ENCODE data around the gene GPR17.

GPR17 gene

GRCh38 chr2:127700527-127701192 lies 54.7 kb downstream of the GPR17 start:
- DNase-seq, result no peak

DNA sequence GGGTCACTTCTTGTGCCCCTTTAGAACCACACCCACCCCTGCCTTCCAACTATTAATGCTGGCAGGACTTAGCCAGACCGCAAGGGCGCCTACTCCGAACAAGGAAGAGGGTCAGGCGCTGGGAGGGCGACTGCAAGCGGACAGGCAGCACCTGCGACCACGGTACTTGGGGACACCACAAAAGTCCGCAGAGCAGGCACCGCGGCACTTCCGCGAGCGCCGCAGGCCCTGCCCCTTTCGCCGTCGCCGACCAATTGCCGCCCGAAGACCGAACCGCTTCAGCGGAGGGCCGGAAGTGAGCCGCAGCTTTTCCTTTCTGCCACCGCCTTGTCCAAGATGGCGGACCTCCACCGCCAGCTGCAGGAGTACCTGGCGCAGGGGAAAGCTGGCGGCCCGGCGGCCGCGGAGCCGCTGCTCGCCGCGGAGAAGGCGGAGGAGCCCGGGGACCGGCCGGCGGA lies 55.3 kb downstream of the GPR17 start, which contains the start of gene SFT2D3:
SFT2D3 (plus strand) TSS at position 305 of the 458 bp plus-strand sequence; CDS start at position 337, 32 bp downstream.
- peak; percentile 89 for DNase-seq

DNA sequence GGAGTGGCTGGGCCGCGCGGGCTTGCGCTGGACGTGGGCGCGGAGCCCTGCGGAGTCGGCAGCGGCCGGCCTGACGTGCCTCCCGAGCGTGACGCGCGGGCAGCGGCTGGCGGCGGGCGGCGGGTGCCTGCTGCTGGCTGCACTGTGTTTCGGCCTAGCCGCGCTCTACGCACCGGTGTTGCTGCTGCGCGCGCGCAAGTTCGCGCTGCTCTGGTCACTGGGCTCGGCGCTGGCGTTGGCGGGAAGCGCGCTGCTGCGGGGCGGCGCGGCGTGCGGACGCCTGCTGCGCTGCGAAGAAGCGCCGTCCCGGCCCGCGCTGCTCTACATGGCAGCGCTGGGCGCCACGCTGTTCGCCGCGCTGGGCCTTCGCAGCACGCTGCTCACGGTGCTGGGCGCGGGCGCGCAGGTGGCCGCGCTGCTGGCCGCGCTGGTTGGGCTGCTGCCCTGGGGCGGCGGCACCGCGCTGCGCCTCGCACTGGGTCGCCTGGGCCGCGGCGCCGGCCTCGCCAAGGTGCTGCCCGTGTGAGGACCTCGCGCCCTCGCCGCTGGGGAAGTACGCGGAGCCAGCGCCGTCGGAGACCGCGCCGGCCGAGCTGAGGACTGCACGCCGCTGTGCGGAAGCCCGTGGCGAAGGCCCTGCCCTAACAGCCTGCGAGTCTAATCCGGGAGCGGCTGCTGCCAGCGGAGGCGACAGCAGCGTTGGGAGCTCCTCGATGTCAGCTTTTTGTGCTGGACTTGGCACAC lies 55.9 kb downstream of the GPR17 start:
- peak; percentile 66 for DNase-seq
